Esophagus muscularis mucosa (tissue), 3 donors: ENCODE measurements around the gene SPTBN2.

Source experiments
- POLR2A ChIP-seq: fragments of 450-650 bp; IDR thresholded peaks from one replicate; pipeline ENCODE4 v1.6.1; 2017; ENCODE audit warnings: antibody characterized with exemption, moderate library complexity, mild to moderate bottlenecking, low read depth
- POLR2AphosphoS5 ChIP-seq, 2 donors: sonication (generic); formaldehyde crosslinking; IDR thresholded peaks; one replicate each; pipeline ENCODE4 v1.6.1; 2017; ENCODE audit warnings: antibody characterized with exemption in 2 of 2
- TF ChIP-seq, protein P1 (sequence below), 3 experiments: fragments of 200-600 bp in 2 of 3; fragments of 450-650 bp in 1 of 3; sonication (generic) in 2 of 3; IDR thresholded peaks; one replicate each; pipeline ENCODE4 v1.5.1; 2017 to 2019; ENCODE audit warnings: antibody characterized with exemption in 3 of 3, mild to moderate bottlenecking in 2 of 3, moderate library complexity in 1 of 3

DNA sequence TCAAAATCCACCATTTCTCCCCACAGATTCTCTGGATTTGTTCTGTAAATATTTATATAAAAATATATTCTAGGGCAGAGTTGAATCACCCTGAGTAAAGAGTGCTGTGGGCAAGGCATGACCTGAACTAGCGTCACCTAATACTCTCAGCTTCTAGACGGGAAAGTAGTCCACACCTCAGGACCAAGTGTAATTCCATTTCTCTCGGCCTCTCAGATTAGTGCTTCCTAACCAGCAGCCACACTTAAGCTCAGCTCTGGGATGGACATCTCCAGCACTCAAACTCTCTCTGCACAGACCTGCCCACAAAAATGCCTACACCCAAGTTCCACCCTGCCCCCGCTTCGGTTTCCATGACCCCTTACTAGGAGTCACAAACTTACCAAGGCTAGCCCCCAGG is 5.3 kb downstream of the SPTBN2 start:
- TF ChIP-seq, protein P1, sequence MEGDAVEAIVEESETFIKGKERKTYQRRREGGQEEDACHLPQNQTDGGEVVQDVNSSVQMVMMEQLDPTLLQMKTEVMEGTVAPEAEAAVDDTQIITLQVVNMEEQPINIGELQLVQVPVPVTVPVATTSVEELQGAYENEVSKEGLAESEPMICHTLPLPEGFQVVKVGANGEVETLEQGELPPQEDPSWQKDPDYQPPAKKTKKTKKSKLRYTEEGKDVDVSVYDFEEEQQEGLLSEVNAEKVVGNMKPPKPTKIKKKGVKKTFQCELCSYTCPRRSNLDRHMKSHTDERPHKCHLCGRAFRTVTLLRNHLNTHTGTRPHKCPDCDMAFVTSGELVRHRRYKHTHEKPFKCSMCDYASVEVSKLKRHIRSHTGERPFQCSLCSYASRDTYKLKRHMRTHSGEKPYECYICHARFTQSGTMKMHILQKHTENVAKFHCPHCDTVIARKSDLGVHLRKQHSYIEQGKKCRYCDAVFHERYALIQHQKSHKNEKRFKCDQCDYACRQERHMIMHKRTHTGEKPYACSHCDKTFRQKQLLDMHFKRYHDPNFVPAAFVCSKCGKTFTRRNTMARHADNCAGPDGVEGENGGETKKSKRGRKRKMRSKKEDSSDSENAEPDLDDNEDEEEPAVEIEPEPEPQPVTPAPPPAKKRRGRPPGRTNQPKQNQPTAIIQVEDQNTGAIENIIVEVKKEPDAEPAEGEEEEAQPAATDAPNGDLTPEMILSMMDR (IDR thresholded peaks at IDR 0.05) = no peak
- no peak for TF ChIP-seq POLR2A
- no peak for TF ChIP-seq POLR2AphosphoS5 (IDR thresholded peaks at IDR 0.05)
